Measurements from ENCODE around the gene RUBCNL. TPM values are rescaled to one million over a fixed set of nuclear protein-coding genes. Genes with fewer than 3 reads are reported as not detected.

The RUBCNL gene
- total RNA-seq, 3 donors from 2014 or later = 13.5 to 35.2 (median 32.6) TPM

DNA sequence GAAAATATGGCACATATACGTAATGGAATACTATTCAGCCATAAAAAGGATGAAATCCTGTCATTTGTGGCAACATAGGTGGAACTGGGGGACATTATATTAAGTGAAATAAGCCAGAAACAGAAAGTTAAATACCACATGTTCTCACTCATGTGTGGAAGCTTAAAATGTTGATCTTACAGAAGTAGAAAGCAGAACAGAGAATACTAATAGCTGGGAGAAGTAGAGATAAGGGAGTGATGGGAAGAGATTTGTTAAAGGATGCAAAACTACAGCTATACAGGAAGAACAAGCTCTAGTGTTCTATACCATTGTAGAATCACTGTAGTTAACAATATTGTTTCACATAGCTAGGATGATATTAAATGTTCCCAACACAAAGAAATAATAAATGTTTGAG is 68.1 kb downstream of the RUBCNL start:
- intact Hi-C loops (cut with DNase I, micrococcal nuclease) = no loop called here
- Histone ChIP-seq H3K9me3 (no peaks in the 10 kb centered on the region), H3K4me3 (no peak overlapping the region), H3K4me1 (ENCODE audit: low read depth) (no peaks in the 10 kb centered on the region), H3K36me3 (ENCODE audit: low read depth) (no peaks in the 10 kb centered on the region)
- TF ChIP-seq, protein P1, sequence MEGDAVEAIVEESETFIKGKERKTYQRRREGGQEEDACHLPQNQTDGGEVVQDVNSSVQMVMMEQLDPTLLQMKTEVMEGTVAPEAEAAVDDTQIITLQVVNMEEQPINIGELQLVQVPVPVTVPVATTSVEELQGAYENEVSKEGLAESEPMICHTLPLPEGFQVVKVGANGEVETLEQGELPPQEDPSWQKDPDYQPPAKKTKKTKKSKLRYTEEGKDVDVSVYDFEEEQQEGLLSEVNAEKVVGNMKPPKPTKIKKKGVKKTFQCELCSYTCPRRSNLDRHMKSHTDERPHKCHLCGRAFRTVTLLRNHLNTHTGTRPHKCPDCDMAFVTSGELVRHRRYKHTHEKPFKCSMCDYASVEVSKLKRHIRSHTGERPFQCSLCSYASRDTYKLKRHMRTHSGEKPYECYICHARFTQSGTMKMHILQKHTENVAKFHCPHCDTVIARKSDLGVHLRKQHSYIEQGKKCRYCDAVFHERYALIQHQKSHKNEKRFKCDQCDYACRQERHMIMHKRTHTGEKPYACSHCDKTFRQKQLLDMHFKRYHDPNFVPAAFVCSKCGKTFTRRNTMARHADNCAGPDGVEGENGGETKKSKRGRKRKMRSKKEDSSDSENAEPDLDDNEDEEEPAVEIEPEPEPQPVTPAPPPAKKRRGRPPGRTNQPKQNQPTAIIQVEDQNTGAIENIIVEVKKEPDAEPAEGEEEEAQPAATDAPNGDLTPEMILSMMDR (IDR thresholded peaks at IDR 0.05) = no peak
- DNase-seq (no peak), ATAC-seq (no peak)

DNA sequence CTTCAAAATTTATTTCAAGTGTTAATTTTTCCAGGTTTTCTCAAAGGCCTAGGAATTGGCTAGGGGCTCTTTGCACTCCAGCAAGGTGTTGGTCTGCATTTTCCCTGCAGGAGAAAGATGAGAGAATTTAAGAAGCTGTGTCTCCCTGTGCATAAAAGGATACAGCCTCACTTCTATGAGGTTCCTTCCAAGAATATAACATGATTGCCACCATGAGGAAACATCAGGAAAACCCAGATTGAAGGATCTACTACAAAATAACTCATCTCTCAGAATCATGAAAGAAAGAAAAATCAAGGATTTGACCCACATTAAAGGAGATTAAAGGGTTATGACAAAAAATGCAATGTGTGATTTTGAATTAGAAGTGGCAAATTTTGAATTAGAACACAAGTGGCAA is 69.9 kb downstream of the RUBCNL start:
- TF ChIP-seq, protein P1 (IDR thresholded peaks at IDR 0.05) = no peak
- DNase-seq (no peak), ATAC-seq (no peak)
- intact Hi-C loops (cut with DNase I, micrococcal nuclease) = no loop called here
- Histone ChIP-seq H3K9me3 (no peaks in the 10 kb centered on the region), H3K4me1 (ENCODE audit: low read depth) (no peaks in the 10 kb centered on the region), H3K36me3 (ENCODE audit: low read depth) (no peaks in the 10 kb centered on the region), H3K4me3 (no peak overlapping the region)

DNA sequence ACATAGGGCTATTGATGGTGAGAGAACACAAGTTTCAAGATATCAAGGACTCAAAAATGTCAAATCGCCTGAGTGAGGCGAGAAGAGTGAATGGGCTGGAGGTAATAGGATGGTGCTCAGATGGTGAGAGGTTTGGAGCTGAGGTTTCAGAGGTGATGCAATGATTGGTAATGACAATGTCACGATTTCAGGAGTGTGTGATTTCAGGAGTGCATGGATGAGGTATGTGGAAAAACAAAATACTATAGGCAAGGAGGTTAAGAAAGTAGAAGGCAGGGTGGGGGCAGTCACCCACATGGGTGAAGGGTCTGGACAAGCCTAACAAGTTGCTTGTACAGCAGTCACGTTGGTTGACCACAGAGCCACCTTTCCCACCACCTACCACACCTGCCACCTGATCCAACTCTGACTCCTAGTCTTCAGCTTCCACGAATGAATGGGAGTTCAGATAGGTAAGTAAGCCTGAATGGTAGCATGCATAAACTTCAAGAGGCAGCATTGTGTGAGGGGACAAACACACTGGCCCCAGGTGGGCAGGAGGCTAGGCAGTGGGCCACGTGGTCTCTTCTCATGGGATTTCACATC is 71.5 kb downstream of the RUBCNL start:
- TF ChIP-seq, protein P1 (IDR thresholded peaks at IDR 0.05) = no peak
- intact Hi-C loops (cut with DNase I, micrococcal nuclease) = no loop called here
- ATAC-seq = no peak

DNA sequence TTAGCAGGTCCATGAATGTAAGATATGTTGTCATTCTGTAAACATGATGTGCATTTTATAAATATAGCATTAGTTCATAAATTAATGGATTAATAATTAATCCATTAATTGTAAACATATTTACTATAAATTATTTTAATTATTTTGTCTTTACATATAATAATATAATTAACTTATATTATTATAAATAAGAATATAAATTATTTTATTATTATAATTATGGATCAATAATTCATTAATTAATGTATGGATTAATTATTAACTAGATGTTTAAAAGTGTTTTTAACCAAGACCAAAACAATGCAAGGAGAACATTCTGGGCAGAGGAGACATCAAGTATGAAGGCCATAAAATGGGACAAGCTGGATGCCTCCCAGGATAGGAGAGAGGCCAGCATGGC is 72.0 kb downstream of the RUBCNL start:
- no peaks in the 10 kb centered on the region for H3K36me3 ChIP-seq (ENCODE audit: low read depth)
- H3K9me3 ChIP-seq = no peaks in the 10 kb centered on the region
- intact Hi-C loops (cut with DNase I, micrococcal nuclease) = no loop called here
- H3K4me3 ChIP-seq = no peak overlapping the region
- no peaks in the 10 kb centered on the region for H3K4me1 ChIP-seq (ENCODE audit: low read depth)
- DNase-seq (no peak), ATAC-seq (no peak)
- TF ChIP-seq, protein P1 (IDR thresholded peaks at IDR 0.05) = no peak

More for the DNA sequence above, 71.5 kb downstream of the RUBCNL start:
- no peaks in the 10 kb centered on the region for H3K36me3 ChIP-seq (ENCODE audit: low read depth)
- DNase-seq = no peak
- H3K9me3 ChIP-seq = no peaks in the 10 kb centered on the region
- H3K4me1 ChIP-seq (ENCODE audit: low read depth) = no peaks in the 10 kb centered on the region
- no peak overlapping the region for H3K4me3 ChIP-seq

DNA sequence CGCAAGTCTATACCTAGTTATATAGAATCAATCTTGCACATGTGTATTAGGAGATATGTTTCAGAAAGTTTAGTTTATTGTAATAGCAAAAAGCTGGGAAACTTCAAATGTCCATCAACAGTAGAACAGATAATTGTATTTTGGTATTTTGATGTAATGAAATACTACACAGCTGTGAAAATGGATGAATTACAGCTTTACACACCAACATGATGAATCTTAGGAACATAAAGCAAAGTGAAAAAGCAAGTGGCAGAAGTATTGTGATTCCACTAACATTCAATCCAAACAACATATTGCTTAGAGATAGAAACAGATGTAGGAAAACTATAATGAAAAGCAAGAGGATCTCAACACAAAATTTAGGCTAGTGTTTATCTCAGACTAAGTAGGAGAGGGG is 72.5 kb downstream of the RUBCNL start:
- intact Hi-C loops (cut with DNase I, micrococcal nuclease) = no loop called here
- Histone ChIP-seq H3K36me3 (ENCODE audit: low read depth) (no peaks in the 10 kb centered on the region), H3K9me3 (no peaks in the 10 kb centered on the region), H3K4me1 (ENCODE audit: low read depth) (no peaks in the 10 kb centered on the region), H3K4me3 (no peak overlapping the region)
- ATAC-seq (no peak), DNase-seq (no peak)
- TF ChIP-seq, protein P1 (IDR thresholded peaks at IDR 0.05) = no peak

Data from mucosa of descending colon (tissue), 3 donors.